Naive thymus-derived CD4-positive, alpha-beta T cell (primary cell): ENCODE measurements around the gene SMPDL3A. TPM values are rescaled to one million over a fixed set of nuclear protein-coding genes. Genes with fewer than 3 reads are reported as not detected.

ENCODE experiments used
- ATAC-seq: fragments of 150-1000 bp; cut with Tn5 transposase; 2 replicates; pipeline ENCODE4 v1.10.0; 2021; ENCODE audit warnings: mild to moderate bottlenecking, moderate library complexity
- CTCF ChIA-PET: fragments of 350-600 bp; sonication (Branson Sonifier 250); formaldehyde crosslinking; loops from one replicate; lab custom pipeline; 2021; ENCODE audit warnings: antibody characterized with exemption; lab: Charles Lee
- POLR2A ChIA-PET: fragments of 350-600 bp; sonication (Branson Sonifier 250); formaldehyde crosslinking; loops from one replicate; lab custom pipeline; 2021; ENCODE audit warnings: antibody characterized with exemption, inconsistent platforms; lab: Charles Lee
- DNase-seq, 9 donors: peaks; one replicate each; pipeline versions ENCODE4 v3.0.0 to v3.0.0-alpha.2; 2020 to 2022; ENCODE audit warnings: mixed read lengths in 1 of 9
- H3K27ac ChIP-seq: one replicate; pipeline ENCODE4 v1.7.0; 2013; ENCODE audit warnings: mild to moderate bottlenecking, low read depth, low read length, moderate library complexity
- H3K27me3 ChIP-seq, 2 donors: one replicate each; pipeline ENCODE4 v1.7.0; 2013; ENCODE audit warnings: low read length in 2 of 2, mild to moderate bottlenecking in 2 of 2, moderate library complexity in 2 of 2; ENCODE audit not compliant: control insufficient read depth in 2 of 2, insufficient read depth in 2 of 2
- H3K36me3 ChIP-seq, 3 experiments: 1 replicate in 2 of 3; 2 replicates in 1 of 3; pipeline ENCODE4 v1.7.0; 2013; ENCODE audit warnings: low read length in 3 of 3, mild to moderate bottlenecking in 3 of 3, moderate library complexity in 1 of 3; ENCODE audit not compliant: insufficient read depth in 3 of 3, control insufficient read depth in 2 of 3
- H3K4me1 ChIP-seq, 2 donors: one replicate each; pipeline ENCODE4 v1.7.0; 2013; ENCODE audit warnings: low read length in 2 of 2, mild to moderate bottlenecking in 2 of 2, moderate library complexity in 1 of 2; ENCODE audit not compliant: control insufficient read depth in 2 of 2, insufficient read depth in 2 of 2
- H3K4me3 ChIP-seq: 2 replicates; pipeline ENCODE4 v1.7.0; 2013; ENCODE audit warnings: mild to moderate bottlenecking, low read length
- H3K9me3 ChIP-seq, 3 experiments: 1 replicate in 2 of 3; 2 replicates in 1 of 3; pipeline ENCODE4 v1.7.0; 2013; ENCODE audit warnings: low read length in 3 of 3; ENCODE audit not compliant: control insufficient read depth in 2 of 3
- H3K27ac Mint-ChIP-seq, 9 donors: one replicate each; pipeline ENCODE4 v1.8.0; 2020 to 2022; ENCODE audit warnings: mixed read lengths in 9 of 9, mild to moderate bottlenecking in 8 of 9, moderate library complexity in 5 of 9, inconsistent platforms in 2 of 9
- H3K27me3 Mint-ChIP-seq, 5 donors: one replicate each; pipeline ENCODE4 v1.8.0; 2021 to 2022; ENCODE audit warnings: mixed read lengths in 5 of 5, mild to moderate bottlenecking in 1 of 5
- H3K36me3 Mint-ChIP-seq, 5 donors: one replicate each; pipeline ENCODE4 v1.8.0; 2020 to 2022; ENCODE audit warnings: mixed read lengths in 5 of 5, mild to moderate bottlenecking in 3 of 5, inconsistent platforms in 1 of 5
- H3K4me1 Mint-ChIP-seq, 7 donors: one replicate each; pipeline ENCODE4 v1.8.0; 2020 to 2022; ENCODE audit warnings: mixed read lengths in 7 of 7, mild to moderate bottlenecking in 3 of 7, inconsistent platforms in 1 of 7
- H3K4me3 Mint-ChIP-seq, 10 donors: one replicate each; pipeline ENCODE4 v1.8.0; 2020 to 2022; ENCODE audit warnings: mild to moderate bottlenecking in 10 of 10, mixed read lengths in 10 of 10, moderate library complexity in 6 of 10, inconsistent platforms in 2 of 10
- H3K9me3 Mint-ChIP-seq, 11 donors: one replicate each; pipeline ENCODE4 v1.8.0; 2020 to 2022; ENCODE audit warnings: mixed read lengths in 11 of 11, mild to moderate bottlenecking in 4 of 11, inconsistent platforms in 1 of 11, moderate library complexity in 1 of 11
- intact Hi-C, 2 donors: fragments of 100-400 bp; cut with micrococcal nuclease; formaldehyde crosslinking; loops; one replicate each; pipeline ENCODE4 v1.15.1; 2023
- polyA plus RNA-seq, 2 donors: library from polyadenylated mRNA; unstranded; fragments of 300-500 nt; fragmentation: Illumina TruSeq; gene quantifications; one replicate each; pipeline ENCODE4 v1.2.3, GENCODE V29; 2021
- total RNA-seq, 6 experiments: library from RNA in 5 of 6; stranded (reverse) in 5 of 6; gene quantifications; 1 replicate in 5 of 6; 2 replicates in 1 of 6; pipeline ENCODE4 v1.2.3 and lab custom pipeline; 2021 to 2026

SMPDL3A gene
- total and polyA plus RNA-seq, 7 experiments from 2014 or later: 0.24 to 6.3 (median 0.32) TPM; not detected in 2

DNA sequence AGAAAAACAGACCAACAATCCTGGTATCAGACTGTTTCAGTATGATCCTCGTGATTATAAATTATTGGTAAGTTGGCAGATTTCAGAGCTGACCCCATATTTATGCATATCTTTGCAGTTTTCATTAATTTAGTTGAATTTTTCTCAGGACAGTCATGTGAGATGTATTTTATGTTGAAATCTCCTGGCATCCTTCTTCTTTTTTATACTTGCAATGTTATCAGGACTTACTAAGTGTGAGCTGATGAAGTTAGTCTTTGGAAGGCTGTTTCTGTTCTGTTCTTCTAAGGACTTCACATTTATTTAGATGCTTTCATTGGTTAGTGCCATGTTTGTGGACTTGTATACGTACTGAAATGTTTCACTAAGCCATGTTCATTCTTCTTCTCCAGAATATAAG, 17.2 kb downstream of the SMPDL3A start:
- no peaks in the 10 kb centered on the region for H3K9me3 Mint-ChIP-seq
- CTCF ChIA-PET: no interaction called here
- no peaks in the 10 kb centered on the region for H3K4me1 Mint-ChIP-seq
- H3K27ac ChIP-seq: no peak overlapping the region
- DNase-seq (no peak), ATAC-seq (no peak)
- no peaks in the 10 kb centered on the region for H3K36me3 Mint-ChIP-seq
- POLR2A ChIA-PET: no interaction called here
- intact Hi-C loops: no loop called here
- no peaks in the 10 kb centered on the region for H3K36me3 ChIP-seq
- no peak overlapping the region for H3K4me3 ChIP-seq
- no peaks in the 10 kb centered on the region for H3K4me1 ChIP-seq
- no peaks in the 10 kb centered on the region for H3K9me3 ChIP-seq
- no peak overlapping the region for H3K4me3 Mint-ChIP-seq
- H3K27ac Mint-ChIP-seq: no peak overlapping the region
- no peaks in the 10 kb centered on the region for H3K27me3 ChIP-seq
- H3K27me3 Mint-ChIP-seq: peaks cover 0 to 3% (median 0%) of the 10 kb centered on the region in 5 donors

DNA sequence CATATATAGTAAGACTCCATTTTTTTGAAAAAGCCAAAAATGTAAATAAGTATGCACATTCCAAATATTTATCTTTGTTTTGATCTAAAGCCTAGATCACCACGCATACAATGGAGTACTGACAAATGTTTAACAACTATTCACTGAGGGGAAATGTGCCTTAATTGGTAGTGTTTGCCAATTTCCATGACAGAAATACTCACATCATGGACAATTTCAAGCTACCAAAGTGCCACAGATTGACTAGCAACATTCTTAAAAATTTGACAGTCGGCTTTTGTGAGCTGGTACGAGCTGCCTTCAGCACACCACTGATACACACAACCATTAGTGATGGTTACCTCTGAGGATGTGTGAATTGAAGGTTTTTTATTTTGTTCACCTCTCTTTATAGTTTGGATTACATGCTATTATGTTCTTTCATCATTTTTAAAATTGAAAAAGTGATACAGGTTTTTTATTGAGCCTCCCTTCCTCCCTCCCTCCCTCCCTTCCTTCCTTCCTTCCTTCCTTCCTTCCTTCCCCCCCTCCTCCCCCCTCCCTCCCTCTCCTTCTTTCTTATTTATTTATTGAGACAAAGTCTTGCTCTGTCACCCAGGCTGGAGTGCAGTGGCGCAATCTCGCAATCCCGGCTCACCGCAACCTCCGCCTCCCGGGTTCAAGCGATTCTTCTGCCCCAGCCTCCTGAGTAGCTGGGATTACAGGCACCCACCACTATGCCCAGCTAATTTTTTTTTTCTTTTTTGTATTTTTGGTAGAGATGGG, 19.2 kb downstream of the SMPDL3A start:
- Histone ChIP-seq H3K4me3 (no peak overlapping the region), H3K4me1 (no peaks in the 10 kb centered on the region), H3K27me3 (no peaks in the 10 kb centered on the region), H3K9me3 (no peaks in the 10 kb centered on the region), H3K36me3 (no peaks in the 10 kb centered on the region), H3K27ac (no peak overlapping the region)
- no peaks in the 10 kb centered on the region for H3K36me3 Mint-ChIP-seq
- H3K4me1 Mint-ChIP-seq: no peaks in the 10 kb centered on the region
- CTCF ChIA-PET: no interaction called here
- H3K27me3 Mint-ChIP-seq: no peaks in the 10 kb centered on the region
- intact Hi-C loops: no loop called here
- no peaks in the 10 kb centered on the region for H3K9me3 Mint-ChIP-seq
- no peak overlapping the region for H3K4me3 Mint-ChIP-seq
- H3K27ac Mint-ChIP-seq: no peak overlapping the region
- no peak for DNase-seq
- ATAC-seq: no peak
- POLR2A ChIA-PET: no interaction called here

DNA sequence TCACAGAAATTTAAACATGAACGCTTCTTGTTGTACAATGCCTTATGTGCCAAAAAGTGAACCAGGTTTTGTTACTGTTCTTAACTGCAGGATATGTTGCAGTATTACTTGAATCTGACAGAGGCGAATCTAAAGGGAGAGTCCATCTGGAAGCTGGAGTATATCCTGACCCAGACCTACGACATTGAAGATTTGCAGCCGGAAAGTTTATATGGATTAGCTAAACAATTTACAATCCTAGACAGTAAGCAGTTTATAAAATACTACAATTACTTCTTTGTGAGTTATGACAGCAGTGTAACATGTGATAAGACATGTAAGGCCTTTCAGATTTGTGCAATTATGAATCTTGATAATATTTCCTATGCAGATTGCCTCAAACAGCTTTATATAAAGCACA, 19.9 kb downstream of the SMPDL3A start:
- no peaks in the 10 kb centered on the region for H3K4me1 Mint-ChIP-seq
- CTCF ChIA-PET: interaction anchor here (0.8 kb wide), 1 partner anchor 16 kb away, joined by 7 read pairs; no protein-coding TSS in a partner anchor
- DNase-seq (no peak), ATAC-seq (no peak)
- intact Hi-C loops: no loop called here
- POLR2A ChIA-PET: no interaction called here
- H3K4me3 Mint-ChIP-seq: no peak overlapping the region
- Histone ChIP-seq H3K27me3 (no peaks in the 10 kb centered on the region), H3K4me1 (no peaks in the 10 kb centered on the region), H3K36me3 (no peaks in the 10 kb centered on the region), H3K27ac (no peak overlapping the region), H3K9me3 (no peaks in the 10 kb centered on the region), H3K4me3 (no peak overlapping the region)
- no peaks in the 10 kb centered on the region for H3K27me3 Mint-ChIP-seq
- H3K36me3 Mint-ChIP-seq: no peaks in the 10 kb centered on the region
- no peak overlapping the region for H3K27ac Mint-ChIP-seq
- no peaks in the 10 kb centered on the region for H3K9me3 Mint-ChIP-seq

DNA sequence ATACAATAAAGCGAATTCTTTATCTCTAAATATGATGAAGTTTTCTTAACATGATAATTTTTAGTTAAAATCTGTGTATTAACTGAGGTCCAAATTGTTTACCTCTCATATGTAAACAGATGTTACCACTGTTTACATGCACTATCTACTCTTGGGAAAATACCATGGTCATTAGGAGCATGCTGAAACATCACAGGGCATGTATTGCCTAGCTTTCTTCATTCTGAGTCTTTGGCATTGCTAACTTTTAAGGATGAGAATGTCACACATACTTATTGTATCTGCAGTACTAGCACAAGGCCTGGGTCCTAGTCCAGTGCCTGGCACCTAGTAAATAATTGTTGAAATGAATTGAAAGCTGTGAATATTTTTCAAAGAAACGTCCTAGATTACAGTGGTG, 20.6 kb downstream of the SMPDL3A start:
- no peaks in the 10 kb centered on the region for H3K4me1 Mint-ChIP-seq
- no peaks in the 10 kb centered on the region for H3K9me3 Mint-ChIP-seq
- DNase-seq (no peak), ATAC-seq (no peak)
- Histone ChIP-seq H3K27ac (no peak overlapping the region), H3K4me3 (no peak overlapping the region), H3K27me3 (no peaks in the 10 kb centered on the region), H3K4me1 (no peaks in the 10 kb centered on the region), H3K36me3 (no peaks in the 10 kb centered on the region), H3K9me3 (no peaks in the 10 kb centered on the region)
- no peaks in the 10 kb centered on the region for H3K27me3 Mint-ChIP-seq
- H3K36me3 Mint-ChIP-seq: no peaks in the 10 kb centered on the region
- H3K27ac Mint-ChIP-seq: no peak overlapping the region
- ChIA-PET CTCF (no interaction called here), POLR2A (no interaction called here)
- intact Hi-C loops: no loop called here
- H3K4me3 Mint-ChIP-seq: no peak overlapping the region

DNA sequence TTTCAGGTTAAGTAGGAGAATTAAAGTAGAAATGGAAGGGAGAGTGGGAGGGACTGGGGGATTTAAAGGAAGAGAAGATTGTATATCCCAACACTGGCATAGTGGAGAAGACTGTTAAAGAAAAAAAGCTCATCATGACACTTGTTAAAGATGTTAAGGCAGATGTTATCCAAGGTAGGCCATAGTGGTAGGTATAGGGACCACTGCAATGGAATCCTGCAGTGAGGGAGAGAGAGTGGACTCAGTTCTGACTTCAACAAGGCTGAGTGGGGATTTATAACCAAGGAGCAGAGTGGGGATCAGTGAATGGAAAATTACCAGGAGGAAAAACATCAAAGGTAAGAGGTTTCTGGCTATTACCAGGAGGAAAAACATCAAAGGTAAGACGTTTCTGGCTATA, 21.1 kb downstream of the SMPDL3A start:
- H3K4me3 Mint-ChIP-seq: no peak overlapping the region
- no peaks in the 10 kb centered on the region for H3K4me1 Mint-ChIP-seq
- H3K36me3 Mint-ChIP-seq: no peaks in the 10 kb centered on the region
- Histone ChIP-seq H3K27ac (no peak overlapping the region), H3K4me3 (no peak overlapping the region), H3K27me3 (no peaks in the 10 kb centered on the region), H3K4me1 (no peaks in the 10 kb centered on the region), H3K36me3 (no peaks in the 10 kb centered on the region), H3K9me3 (no peaks in the 10 kb centered on the region)
- no peaks in the 10 kb centered on the region for H3K27me3 Mint-ChIP-seq
- ChIA-PET CTCF (no interaction called here), POLR2A (no interaction called here)
- no peaks in the 10 kb centered on the region for H3K9me3 Mint-ChIP-seq
- intact Hi-C loops: no loop called here
- no peak overlapping the region for H3K27ac Mint-ChIP-seq
- no peak for DNase-seq
- no peak for ATAC-seq

DNA sequence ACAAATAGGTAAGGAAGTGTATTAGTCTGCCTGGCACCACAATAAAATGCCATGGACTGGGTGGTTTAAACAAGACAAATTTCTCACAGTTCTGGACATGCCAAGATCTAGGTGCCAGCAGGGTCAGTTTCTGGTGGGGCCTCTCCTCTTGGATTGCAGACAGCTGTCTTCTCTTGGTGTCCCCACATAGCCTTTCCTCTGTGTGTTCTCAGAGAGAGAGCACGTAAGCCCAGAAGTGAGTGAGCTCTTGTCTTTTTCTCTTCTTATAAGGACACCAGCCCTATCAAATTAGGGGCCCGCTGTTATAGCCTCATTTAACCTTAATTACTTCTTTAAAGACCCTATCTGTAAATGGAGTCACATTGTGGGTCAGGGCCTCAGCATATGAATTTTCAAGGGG, 28.3 kb downstream of the SMPDL3A start:
- no peak overlapping the region for H3K4me3 Mint-ChIP-seq
- H3K9me3 ChIP-seq: no peaks in the 10 kb centered on the region
- intact Hi-C loops: no loop called here
- CTCF ChIA-PET: no interaction called here
- peaks cover 0 to 19% (median 6%) of the 10 kb centered on the region in 5 donors for H3K27me3 Mint-ChIP-seq
- H3K27ac ChIP-seq: no peak overlapping the region
- ATAC-seq: no peak
- H3K4me1 ChIP-seq: no peaks in the 10 kb centered on the region
- H3K27me3 ChIP-seq: no peaks in the 10 kb centered on the region
- no peaks in the 10 kb centered on the region for H3K9me3 Mint-ChIP-seq
- H3K36me3 Mint-ChIP-seq: no peaks in the 10 kb centered on the region
- DNase-seq: no peak
- no peak overlapping the region for H3K27ac Mint-ChIP-seq
- peaks cover 0 to 2% (median 0%) of the 10 kb centered on the region in 7 donors for H3K4me1 Mint-ChIP-seq
- H3K4me3 ChIP-seq: no peak overlapping the region
- POLR2A ChIA-PET: no interaction called here
- H3K36me3 ChIP-seq: no peaks in the 10 kb centered on the region

DNA sequence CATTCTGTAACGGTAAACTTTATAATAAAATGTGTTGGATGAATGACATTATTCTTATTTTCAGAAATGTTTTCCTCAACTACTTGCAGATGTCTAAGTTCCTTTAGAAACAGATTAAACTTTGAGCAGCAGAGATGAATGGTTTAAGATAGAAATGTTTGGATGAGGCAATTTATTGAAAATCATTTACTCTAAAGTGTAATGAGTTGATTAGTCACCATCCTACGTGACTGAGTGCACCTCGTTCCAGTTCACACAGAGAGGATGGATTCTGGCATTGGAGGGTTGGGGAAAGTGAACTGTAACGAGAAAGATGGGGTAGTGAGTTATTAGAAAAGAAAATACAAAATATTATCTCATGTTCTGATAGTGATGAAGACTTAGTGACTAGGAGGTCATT, 28.7 kb downstream of the SMPDL3A start:
- Histone ChIP-seq H3K4me1 (no peaks in the 10 kb centered on the region), H3K36me3 (no peaks in the 10 kb centered on the region), H3K4me3 (no peak overlapping the region), H3K27me3 (no peaks in the 10 kb centered on the region), H3K9me3 (no peaks in the 10 kb centered on the region), H3K27ac (no peak overlapping the region)
- CTCF ChIA-PET: no interaction called here
- H3K4me1 Mint-ChIP-seq: peaks cover 0 to 2% (median 0%) of the 10 kb centered on the region in 7 donors
- no peak for ATAC-seq
- no peak for DNase-seq
- H3K9me3 Mint-ChIP-seq: no peaks in the 10 kb centered on the region
- no peak overlapping the region for H3K4me3 Mint-ChIP-seq
- H3K27ac Mint-ChIP-seq: no peak overlapping the region
- H3K36me3 Mint-ChIP-seq: no peaks in the 10 kb centered on the region
- intact Hi-C loops: no loop called here
- POLR2A ChIA-PET: no interaction called here
- H3K27me3 Mint-ChIP-seq: peaks cover 0 to 19% (median 6%) of the 10 kb centered on the region in 5 donors
